H9 (cell line): ENCODE results near the gene TELO2. TPM values are rescaled to one million over a fixed set of nuclear protein-coding genes. Genes with fewer than 3 reads are reported as not detected.

ENCODE experiments used
- DNase-seq: peaks from one replicate; pipeline ENCODE4 v3.0.0-alpha.2; 2017
- H2AFZ ChIP-seq: one replicate; pipeline ENCODE4 v1.6.1; 2013; ENCODE audit warnings: mild to moderate bottlenecking, low read length, control low read depth, moderate library complexity
- H2AK5ac ChIP-seq: 2 replicates; pipeline ENCODE4 v1.6.1; 2013; ENCODE audit warnings: low read length, control low read depth, mixed read lengths; ENCODE audit not compliant: insufficient read length
- H2BK120ac ChIP-seq: one replicate; pipeline ENCODE4 v1.6.1; 2013; ENCODE audit warnings: low read depth, mild to moderate bottlenecking, low read length, control low read depth, inconsistent platforms; ENCODE audit not compliant: poor library complexity, severe bottlenecking
- H2BK12ac ChIP-seq: 2 replicates; pipeline ENCODE4 v1.6.1; 2013; ENCODE audit warnings: low read length, control low read depth, mixed read lengths, low read depth; ENCODE audit not compliant: insufficient read length
- H2BK15ac ChIP-seq: 2 replicates; pipeline ENCODE4 v1.6.1; 2013; ENCODE audit warnings: low read depth, low read length, control low read depth
- H2BK20ac ChIP-seq: one replicate; pipeline ENCODE4 v1.6.1; 2013; ENCODE audit warnings: low read depth, mild to moderate bottlenecking, low read length, control low read depth, inconsistent platforms; ENCODE audit not compliant: poor library complexity, severe bottlenecking
- H2BK5ac ChIP-seq: 2 replicates; pipeline ENCODE4 v1.6.1; 2013; ENCODE audit warnings: low read length, control low read depth, mixed read lengths; ENCODE audit not compliant: insufficient read length
- H3K14ac ChIP-seq: 2 replicates; pipeline ENCODE4 v1.6.1; 2013; ENCODE audit warnings: low read length, control low read depth; ENCODE audit not compliant: insufficient read depth
- H3K18ac ChIP-seq: 2 replicates; pipeline ENCODE4 v1.6.1; 2013; ENCODE audit warnings: low read depth, mild to moderate bottlenecking, mixed read lengths, low read length, control low read depth; ENCODE audit not compliant: insufficient read length
- H3K23ac ChIP-seq: 2 replicates; pipeline ENCODE4 v1.6.1; 2013; ENCODE audit warnings: low read length, control low read depth, mixed read lengths, low read depth; ENCODE audit not compliant: insufficient read length
- H3K23me2 ChIP-seq: 2 replicates; pipeline ENCODE4 v1.6.1; 2013; ENCODE audit warnings: low read depth, mild to moderate bottlenecking, mixed read lengths, low read length, control low read depth; ENCODE audit not compliant: insufficient read length, poor library complexity, severe bottlenecking
- H3K27ac ChIP-seq: 2 replicates; pipeline ENCODE4 v1.5.1; 2013; ENCODE audit warnings: low read length, control low read depth, mixed read lengths, low read depth; ENCODE audit not compliant: insufficient read length
- H3K27me3 ChIP-seq: 2 replicates; pipeline ENCODE4 v1.6.1; 2013; ENCODE audit warnings: low read length, control low read depth, inconsistent platforms; ENCODE audit not compliant: insufficient read depth
- H3K4ac ChIP-seq: 2 replicates; pipeline ENCODE4 v1.6.1; 2013; ENCODE audit warnings: low read depth, mild to moderate bottlenecking, control low read depth, inconsistent platforms, low read length, moderate library complexity
- H3K4me1 ChIP-seq: 2 replicates; pipeline ENCODE4 v1.6.1; 2013; ENCODE audit warnings: low read length, control low read depth, inconsistent platforms; ENCODE audit not compliant: insufficient read depth
- H3K4me2 ChIP-seq: 2 replicates; pipeline ENCODE4 v1.6.1; 2013; ENCODE audit warnings: low read length, control low read depth, mixed read lengths; ENCODE audit not compliant: insufficient read length, insufficient read depth
- H3K56ac ChIP-seq: 2 replicates; pipeline ENCODE4 v1.6.1; 2013; ENCODE audit warnings: low read depth, mild to moderate bottlenecking, mixed read lengths, low read length, control low read depth; ENCODE audit not compliant: insufficient read length
- H3K79me1 ChIP-seq: 2 replicates; pipeline ENCODE4 v1.6.1; 2013; ENCODE audit warnings: low read depth, mild to moderate bottlenecking, moderate library complexity, low read length, control low read depth, inconsistent platforms; ENCODE audit not compliant: insufficient read depth, poor library complexity, severe bottlenecking
- H3K79me2 ChIP-seq: 2 replicates; pipeline ENCODE4 v1.6.1; 2013; ENCODE audit warnings: low read length, control low read depth, inconsistent platforms; ENCODE audit not compliant: insufficient read depth
- H3K9ac ChIP-seq: 2 replicates; pipeline ENCODE4 v1.6.1; 2013; ENCODE audit warnings: low read length, control low read depth, mixed read lengths; ENCODE audit not compliant: insufficient read length; ENCODE audit errors: extremely low read depth
- H3K9me3 ChIP-seq: one replicate; pipeline ENCODE4 v1.6.1; 2013; ENCODE audit warnings: low read depth, low read length, inconsistent platforms; ENCODE audit not compliant: control insufficient read depth
- H3T11ph ChIP-seq: one replicate; pipeline ENCODE4 v1.6.1; 2013; ENCODE audit warnings: mild to moderate bottlenecking, low read length, control low read depth, inconsistent platforms
- H4K20me1 ChIP-seq: one replicate; pipeline ENCODE4 v1.6.1; 2013; ENCODE audit not compliant: control insufficient read depth, insufficient read length, insufficient read depth
- H4K5ac ChIP-seq: 2 replicates; pipeline ENCODE4 v1.6.1; 2013; ENCODE audit warnings: low read depth, mild to moderate bottlenecking, mixed read lengths, low read length, control low read depth; ENCODE audit not compliant: insufficient read length
- H4K8ac ChIP-seq: replicated peaks from 2 replicates; pipeline ENCODE4 v1.6.1; 2013; ENCODE audit warnings: low read length, control low read depth, mixed read lengths, low read depth; ENCODE audit not compliant: insufficient read length
- H4K91ac ChIP-seq: 2 replicates; pipeline ENCODE4 v1.6.1; 2013; ENCODE audit warnings: low read depth, mild to moderate bottlenecking, moderate library complexity, mixed read lengths, low read length, control low read depth; ENCODE audit not compliant: insufficient read length
- H3K27ac Mint-ChIP-seq, 3 experiments: 2 replicates in 2 of 3; 3 replicates in 1 of 3; pipeline ENCODE4 v1.8.0; 2020 to 2021; ENCODE audit warnings: mixed read lengths in 3 of 3, mild to moderate bottlenecking in 1 of 3, moderate library complexity in 1 of 3
- H3K27me3 Mint-ChIP-seq: 2 replicates; pipeline ENCODE4 v1.8.0; 2021; ENCODE audit warnings: low read depth, mild to moderate bottlenecking, moderate library complexity, mixed read lengths
- H3K36me3 Mint-ChIP-seq, 3 experiments: 2 replicates in 2 of 3; 3 replicates in 1 of 3; pipeline ENCODE4 v1.8.0; 2020 to 2021; ENCODE audit warnings: low read depth in 3 of 3, mixed read lengths in 3 of 3; ENCODE audit not compliant: insufficient read depth in 1 of 3
- H3K4me1 Mint-ChIP-seq, 2 experiments: 2 replicates each; pipeline ENCODE4 v1.8.0; 2020; ENCODE audit warnings: mixed read lengths in 2 of 2
- H3K4me3 Mint-ChIP-seq, 2 experiments: 2 replicates in 1 of 2; 3 replicates in 1 of 2; pipeline ENCODE4 v1.8.0; 2020 to 2021; ENCODE audit warnings: mild to moderate bottlenecking in 2 of 2, mixed read lengths in 2 of 2, moderate library complexity in 1 of 2
- H3K9me3 Mint-ChIP-seq, 2 experiments: 2 replicates in 1 of 2; 3 replicates in 1 of 2; pipeline ENCODE4 v1.8.0; 2020; ENCODE audit warnings: mild to moderate bottlenecking in 2 of 2, mixed read lengths in 2 of 2, moderate library complexity in 1 of 2
- WGBS: extraction: QIAGEN DNeasy Blood & Tissue Kit; methylation state at CpG from one replicate; pipeline ENCODE4 v1.1.7; 2013; ENCODE audit warnings: missing lambda C conversion rate, low lambda C conversion rate, mixed read lengths; ENCODE audit not compliant: insufficient read length; ENCODE audit errors: extremely low coverage; 5-methylcytosine and 5-hydroxymethylcytosine counted together
- total RNA-seq: library from RNA; stranded (reverse); gene quantifications from 2 replicates; pipeline ENCODE4 v1.2.1, GENCODE V29; 2021
- TF ChIP-seq, protein P1 (sequence below): fragments of 200-600 bp; sonication (generic); conservative IDR thresholded peaks from 3 replicates; pipeline ENCODE4 v1.8.0; 2021; ENCODE audit warnings: antibody characterized with exemption, mild to moderate bottlenecking

TELO2 gene
- total RNA-seq, 1 experiment from 2014 or later: 98.9 TPM

DNA sequence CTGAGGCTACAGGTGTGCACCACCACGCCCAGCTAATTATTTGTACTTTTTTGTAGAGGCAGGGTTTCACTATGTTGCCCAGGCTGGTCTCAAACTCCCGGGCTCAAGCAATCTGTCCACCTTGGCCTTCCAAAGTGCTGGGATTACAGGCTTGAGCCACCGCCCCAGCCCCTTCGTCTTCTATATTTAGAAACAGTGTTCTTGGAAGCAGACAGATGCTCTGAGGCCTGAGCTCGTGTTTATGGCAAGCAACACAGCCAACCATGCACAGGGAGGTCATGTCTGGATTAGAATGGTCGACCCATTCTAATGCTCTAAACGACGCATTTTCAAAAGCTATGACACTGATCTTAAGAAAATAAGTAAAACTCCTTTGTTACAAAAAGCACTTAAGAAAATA lies 56.9 kb downstream of the TELO2 start:
- no peak overlapping the region for H4K8ac ChIP-seq
- TF ChIP-seq, protein P1, sequence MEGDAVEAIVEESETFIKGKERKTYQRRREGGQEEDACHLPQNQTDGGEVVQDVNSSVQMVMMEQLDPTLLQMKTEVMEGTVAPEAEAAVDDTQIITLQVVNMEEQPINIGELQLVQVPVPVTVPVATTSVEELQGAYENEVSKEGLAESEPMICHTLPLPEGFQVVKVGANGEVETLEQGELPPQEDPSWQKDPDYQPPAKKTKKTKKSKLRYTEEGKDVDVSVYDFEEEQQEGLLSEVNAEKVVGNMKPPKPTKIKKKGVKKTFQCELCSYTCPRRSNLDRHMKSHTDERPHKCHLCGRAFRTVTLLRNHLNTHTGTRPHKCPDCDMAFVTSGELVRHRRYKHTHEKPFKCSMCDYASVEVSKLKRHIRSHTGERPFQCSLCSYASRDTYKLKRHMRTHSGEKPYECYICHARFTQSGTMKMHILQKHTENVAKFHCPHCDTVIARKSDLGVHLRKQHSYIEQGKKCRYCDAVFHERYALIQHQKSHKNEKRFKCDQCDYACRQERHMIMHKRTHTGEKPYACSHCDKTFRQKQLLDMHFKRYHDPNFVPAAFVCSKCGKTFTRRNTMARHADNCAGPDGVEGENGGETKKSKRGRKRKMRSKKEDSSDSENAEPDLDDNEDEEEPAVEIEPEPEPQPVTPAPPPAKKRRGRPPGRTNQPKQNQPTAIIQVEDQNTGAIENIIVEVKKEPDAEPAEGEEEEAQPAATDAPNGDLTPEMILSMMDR: no peak
- WGBS: no CpG with 5 or more reads among the region's 8 CpGs
- no peak overlapping the region for H3K18ac ChIP-seq
- Mint-ChIP-seq H3K9me3 (no peaks in the 10 kb centered on the region), H3K4me3 (no peak overlapping the region), H3K27me3 (no peaks in the 10 kb centered on the region), H3K36me3 (peaks cover 0 to 2% (median 0%) of the 10 kb centered on the region in 3 experiments; a peak in 3 of 7 replicates), H3K27ac (0 out of 7 replicates have a peak overlapping the region, but pooled peaks of 1 of the 3 experiments have one; percentile 58), H3K4me1 (no peaks in the 10 kb centered on the region)
- H3K27ac ChIP-seq: no peak overlapping the region
- no peak overlapping the region for H2BK12ac ChIP-seq
- H3K14ac ChIP-seq: no peak overlapping the region
- no peaks in the 10 kb centered on the region for H3K4me1 ChIP-seq
- no peaks in the 10 kb centered on the region for H3K79me1 ChIP-seq
- H4K20me1 ChIP-seq: no peaks in the 10 kb centered on the region
- no peak overlapping the region for H2BK20ac ChIP-seq
- H2BK15ac ChIP-seq: no peak overlapping the region
- no peaks in the 10 kb centered on the region for H3K79me2 ChIP-seq
- H3K9ac ChIP-seq: no peak overlapping the region
- no peak overlapping the region for H2AFZ ChIP-seq
- H2BK5ac ChIP-seq: no peak overlapping the region
- no peaks in the 10 kb centered on the region for H3K23me2 ChIP-seq
- no peak overlapping the region for H4K5ac ChIP-seq
- H3K27me3 ChIP-seq: no peaks in the 10 kb centered on the region
- H3K4me2 ChIP-seq: no peak overlapping the region
- H2BK120ac ChIP-seq: no peak overlapping the region
- H3K23ac ChIP-seq: no peak overlapping the region
- H3K56ac ChIP-seq: no peak overlapping the region
- H3T11ph ChIP-seq: no peak overlapping the region
- H4K91ac ChIP-seq: no peak overlapping the region
- no peak for DNase-seq
- H3K9me3 ChIP-seq: no peaks in the 10 kb centered on the region
- no peak overlapping the region for H2AK5ac ChIP-seq
- H3K4ac ChIP-seq: no peak overlapping the region
